ENCODE results near the gene MBP.
"Not testable (repeated sequence)": the region's sequence is repeated elsewhere in the genome, so short reads cannot be mapped to it uniquely, and the experiment has no call there.

MBP gene

GRCh38 chr18:77025123-77025522 lies 107.5 kb downstream of the MBP start:
- no peaks in the 10 kb centered on the region for H3K27me3 ChIP-seq (replicated peaks in 2 of 5; ENCODE audit: control insufficient read depth in 4 of 5, insufficient read depth in 5 of 5, low read length in 4 of 5)
- peaks cover 0 to 4% (median 0%) of the 10 kb centered on the region in 4 experiments for H3K4me1 ChIP-seq (ENCODE audit: control extremely low read depth in 1 of 4, control insufficient read depth in 4 of 4, insufficient read depth in 4 of 4, low read length in 3 of 4)
- peaks cover 4 to 48% (median 20%) of the 10 kb centered on the region in 4 experiments for H3K36me3 ChIP-seq (ENCODE audit: control insufficient read depth in 4 of 4, insufficient read depth in 4 of 4, low read length in 3 of 4)
- ChIA-PET CTCF (interaction anchor here (0.7 kb wide), 1 partner anchor 13 kb away, joined by 3 read pairs; no protein-coding TSS in a partner anchor), POLR2A (no interaction called here)
- no peaks in the 10 kb centered on the region for H3K9me3 ChIP-seq (ENCODE audit: control extremely low read depth in 1 of 5, control insufficient read depth in 4 of 5, insufficient read depth in 2 of 5, low read depth in 1 of 5, low read length in 4 of 5)
- no peak overlapping the region for H3K27ac ChIP-seq (ENCODE audit: insufficient read depth in 1 of 2, low read depth in 1 of 2, low read length in 2 of 2, poor library complexity in 1 of 2, severe bottlenecking in 2 of 2)
- WGBS (ENCODE audit: insufficient coverage), result 98% methylated on average over 15 of the region's 15 CpGs
- no peak overlapping the region for H3K4me3 ChIP-seq (ENCODE audit: control insufficient read depth in 1 of 7, extremely low read depth in 1 of 7, insufficient read depth in 4 of 7, low read depth in 2 of 7, low read length in 6 of 7)
- DNase-seq, result no peak

GRCh38 chr18:77024476-77024875 lies 108.1 kb downstream of the MBP start:
- Histone ChIP-seq H3K27me3 (replicated peaks in 2 of 5; ENCODE audit: control insufficient read depth in 4 of 5, insufficient read depth in 5 of 5, low read length in 4 of 5) (no peaks in the 10 kb centered on the region), H3K27ac (ENCODE audit: insufficient read depth in 1 of 2, low read depth in 1 of 2, low read length in 2 of 2, poor library complexity in 1 of 2, severe bottlenecking in 2 of 2) (no peak overlapping the region), H3K4me1 (ENCODE audit: control extremely low read depth in 1 of 4, control insufficient read depth in 4 of 4, insufficient read depth in 4 of 4, low read length in 3 of 4) (peaks cover 0 to 4% (median 0%) of the 10 kb centered on the region in 4 experiments), H3K9me3 (ENCODE audit: control extremely low read depth in 1 of 5, control insufficient read depth in 4 of 5, insufficient read depth in 2 of 5, low read depth in 1 of 5, low read length in 4 of 5) (no peaks in the 10 kb centered on the region), H3K4me3 (ENCODE audit: control insufficient read depth in 1 of 7, extremely low read depth in 1 of 7, insufficient read depth in 4 of 7, low read depth in 2 of 7, low read length in 6 of 7) (no peak overlapping the region), H3K36me3 (ENCODE audit: control insufficient read depth in 4 of 4, insufficient read depth in 4 of 4, low read length in 3 of 4) (peaks cover 4 to 51% (median 22%) of the 10 kb centered on the region in 4 experiments)
- POLR2A ChIA-PET, result no interaction called here
- WGBS (ENCODE audit: insufficient coverage), result 95% methylated on average over 12 of the region's 14 CpGs
- no peak for DNase-seq
- CTCF ChIA-PET, result interaction anchor here (1.0 kb wide), 1 partner anchor 22 kb away, joined by 3 read pairs; no protein-coding TSS in a partner anchor

GRCh38 chr18:77023102-77023782 lies 109.3 kb downstream of the MBP start:
- ChIA-PET POLR2A (no interaction called here), CTCF (interaction anchor here (1.0 to 2.2 kb wide), 5 partner anchors 13 to 31 kb away, joined by 3 to 11 read pairs (median 3); no protein-coding TSS in a partner anchor)
- H3K9me3 ChIP-seq (ENCODE audit: control extremely low read depth in 1 of 5, control insufficient read depth in 4 of 5, insufficient read depth in 2 of 5, low read depth in 1 of 5, low read length in 4 of 5), result no peaks in the 10 kb centered on the region
- peak in 1 of 3 donors; percentile 21 for DNase-seq
- H3K4me3 ChIP-seq (ENCODE audit: control insufficient read depth in 1 of 7, extremely low read depth in 1 of 7, insufficient read depth in 4 of 7, low read depth in 2 of 7, low read length in 6 of 7), result no peak overlapping the region
- no peaks in the 10 kb centered on the region for H3K27me3 ChIP-seq (replicated peaks in 2 of 5; ENCODE audit: control insufficient read depth in 4 of 5, insufficient read depth in 5 of 5, low read length in 4 of 5)
- no peak overlapping the region for H3K27ac ChIP-seq (ENCODE audit: insufficient read depth in 1 of 2, low read depth in 1 of 2, low read length in 2 of 2, poor library complexity in 1 of 2, severe bottlenecking in 2 of 2)
- WGBS (ENCODE audit: insufficient coverage), result 97% methylated on average over 17 of the region's 19 CpGs
- H3K36me3 ChIP-seq (ENCODE audit: control insufficient read depth in 4 of 4, insufficient read depth in 4 of 4, low read length in 3 of 4), result peaks cover 4 to 54% (median 25%) of the 10 kb centered on the region in 4 experiments
- peaks cover 0 to 4% (median 0%) of the 10 kb centered on the region in 4 experiments for H3K4me1 ChIP-seq (ENCODE audit: control extremely low read depth in 1 of 4, control insufficient read depth in 4 of 4, insufficient read depth in 4 of 4, low read length in 3 of 4)

- peaks cover 7 to 57% (median 25%) of the 10 kb centered on the region in 4 experiments for H3K36me3 ChIP-seq (ENCODE audit: control insufficient read depth in 4 of 4, insufficient read depth in 4 of 4, low read length in 3 of 4)
- CTCF ChIA-PET, result interaction anchor here (1.1 to 2.2 kb wide), 4 partner anchors 12 to 32 kb away, joined by 3 to 11 read pairs (median 4); no protein-coding TSS in a partner anchor
- H3K4me1 ChIP-seq (ENCODE audit: control extremely low read depth in 1 of 4, control insufficient read depth in 4 of 4, insufficient read depth in 4 of 4, low read length in 3 of 4), result peaks cover 0 to 4% (median 0%) of the 10 kb centered on the region in 4 experiments
- POLR2A ChIA-PET, result no interaction called here
- H3K9me3 ChIP-seq (ENCODE audit: control extremely low read depth in 1 of 5, control insufficient read depth in 4 of 5, insufficient read depth in 2 of 5, low read depth in 1 of 5, low read length in 4 of 5), result no peaks in the 10 kb centered on the region
- no peak for DNase-seq
- no peak overlapping the region for H3K27ac ChIP-seq (ENCODE audit: insufficient read depth in 1 of 2, low read depth in 1 of 2, low read length in 2 of 2, poor library complexity in 1 of 2, severe bottlenecking in 2 of 2)
- 100% methylated on average over 1 of the region's 5 CpGs for WGBS (ENCODE audit: insufficient coverage)
- H3K4me3 ChIP-seq (ENCODE audit: control insufficient read depth in 1 of 7, extremely low read depth in 1 of 7, insufficient read depth in 4 of 7, low read depth in 2 of 7, low read length in 6 of 7), result no peak overlapping the region
- H3K27me3 ChIP-seq (replicated peaks in 2 of 5; ENCODE audit: control insufficient read depth in 4 of 5, insufficient read depth in 5 of 5, low read length in 4 of 5), result no peaks in the 10 kb centered on the region
Measured at GRCh38 chr18:77022556-77022955, 110.0 kb downstream of the MBP start.

DNA sequence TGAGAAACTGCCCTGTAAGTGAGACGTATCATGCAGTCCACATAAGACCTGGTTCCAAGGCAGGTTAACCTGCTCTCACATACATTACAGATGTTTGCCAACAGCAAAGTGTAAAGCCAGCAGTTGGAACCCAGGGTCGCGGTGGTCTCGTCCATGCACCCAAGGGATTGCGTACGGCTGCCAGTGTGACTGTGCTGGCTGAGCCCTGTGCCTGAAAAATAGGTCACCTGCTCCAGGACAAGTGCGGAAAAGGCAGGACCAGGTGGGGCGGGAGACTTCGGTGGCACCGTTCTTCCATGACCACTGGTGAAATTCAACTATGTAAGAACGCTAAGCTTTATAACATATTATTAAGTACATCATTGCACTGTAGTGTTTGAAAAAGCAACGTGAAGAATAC lies 110.5 kb downstream of the MBP start:
- CTCF ChIA-PET, result interaction anchor here (1.1 to 2.2 kb wide), 3 partner anchors 12 to 22 kb away, joined by 3 to 11 read pairs (median 3); no protein-coding TSS in a partner anchor
- 98% methylated on average over 7 of the region's 12 CpGs for WGBS (ENCODE audit: insufficient coverage)
- Histone ChIP-seq H3K27me3 (replicated peaks in 2 of 5; ENCODE audit: control insufficient read depth in 4 of 5, insufficient read depth in 5 of 5, low read length in 4 of 5) (no peaks in the 10 kb centered on the region), H3K9me3 (ENCODE audit: control extremely low read depth in 1 of 5, control insufficient read depth in 4 of 5, insufficient read depth in 2 of 5, low read depth in 1 of 5, low read length in 4 of 5) (no peaks in the 10 kb centered on the region), H3K4me1 (ENCODE audit: control extremely low read depth in 1 of 4, control insufficient read depth in 4 of 4, insufficient read depth in 4 of 4, low read length in 3 of 4) (peaks cover 0 to 4% (median 0%) of the 10 kb centered on the region in 4 experiments), H3K36me3 (ENCODE audit: control insufficient read depth in 4 of 4, insufficient read depth in 4 of 4, low read length in 3 of 4) (peaks cover 9 to 61% (median 28%) of the 10 kb centered on the region in 4 experiments), H3K4me3 (ENCODE audit: control insufficient read depth in 1 of 7, extremely low read depth in 1 of 7, insufficient read depth in 4 of 7, low read depth in 2 of 7, low read length in 6 of 7) (no peak overlapping the region), H3K27ac (ENCODE audit: insufficient read depth in 1 of 2, low read depth in 1 of 2, low read length in 2 of 2, poor library complexity in 1 of 2, severe bottlenecking in 2 of 2) (no peak overlapping the region)
- POLR2A ChIA-PET, result no interaction called here
- DNase-seq, result no peak

GRCh38 chr18:77021478-77021877 lies 111.1 kb downstream of the MBP start:
- H3K9me3 ChIP-seq (ENCODE audit: control extremely low read depth in 1 of 5, control insufficient read depth in 4 of 5, insufficient read depth in 2 of 5, low read depth in 1 of 5, low read length in 4 of 5); H3K4me1 ChIP-seq (ENCODE audit: control extremely low read depth in 1 of 4, control insufficient read depth in 4 of 4, insufficient read depth in 4 of 4, low read length in 3 of 4); H3K27ac ChIP-seq (ENCODE audit: insufficient read depth in 1 of 2, low read depth in 1 of 2, low read length in 2 of 2, poor library complexity in 1 of 2, severe bottlenecking in 2 of 2); H3K27me3 ChIP-seq (replicated peaks in 2 of 5; ENCODE audit: control insufficient read depth in 4 of 5, insufficient read depth in 5 of 5, low read length in 4 of 5); H3K4me3 ChIP-seq (ENCODE audit: control insufficient read depth in 1 of 7, extremely low read depth in 1 of 7, insufficient read depth in 4 of 7, low read depth in 2 of 7, low read length in 6 of 7); DNase-seq: not testable (repeated sequence)
- ChIA-PET CTCF (interaction anchor here (1.0 to 2.2 kb wide), 3 partner anchors 15 to 182 kb away, joined by 3 to 11 read pairs (median 3); no protein-coding TSS in a partner anchor), POLR2A (interaction anchor here (0.7 kb wide), 1 partner anchor 16 kb away, joined by 7 read pairs; no protein-coding TSS in a partner anchor)
- peaks cover 9 to 68% (median 34%) of the 10 kb centered on the region in 4 experiments for H3K36me3 ChIP-seq (ENCODE audit: control insufficient read depth in 4 of 4, insufficient read depth in 4 of 4, low read length in 3 of 4)
- 98% methylated on average over 12 of the region's 14 CpGs for WGBS (ENCODE audit: insufficient coverage)

- Histone ChIP-seq H3K4me1 (ENCODE audit: control extremely low read depth in 1 of 4, control insufficient read depth in 4 of 4, insufficient read depth in 4 of 4, low read length in 3 of 4) (peaks cover 0 to 4% (median 0%) of the 10 kb centered on the region in 4 experiments), H3K27me3 (replicated peaks in 2 of 5; ENCODE audit: control insufficient read depth in 4 of 5, insufficient read depth in 5 of 5, low read length in 4 of 5) (no peaks in the 10 kb centered on the region), H3K36me3 (ENCODE audit: control insufficient read depth in 4 of 4, insufficient read depth in 4 of 4, low read length in 3 of 4) (peaks cover 9 to 70% (median 38%) of the 10 kb centered on the region in 4 experiments), H3K4me3 (ENCODE audit: control insufficient read depth in 1 of 7, extremely low read depth in 1 of 7, insufficient read depth in 4 of 7, low read depth in 2 of 7, low read length in 6 of 7) (no peak overlapping the region), H3K9me3 (ENCODE audit: control extremely low read depth in 1 of 5, control insufficient read depth in 4 of 5, insufficient read depth in 2 of 5, low read depth in 1 of 5, low read length in 4 of 5) (no peaks in the 10 kb centered on the region), H3K27ac (ENCODE audit: insufficient read depth in 1 of 2, low read depth in 1 of 2, low read length in 2 of 2, poor library complexity in 1 of 2, severe bottlenecking in 2 of 2) (no peak overlapping the region)
- ChIA-PET CTCF (interaction anchor here (1.0 to 2.2 kb wide), 3 partner anchors 16 to 182 kb away, joined by 3 to 11 read pairs (median 3); no protein-coding TSS in a partner anchor), POLR2A (interaction anchor here (0.7 kb wide), 1 partner anchor 16 kb away, joined by 7 read pairs; no protein-coding TSS in a partner anchor)
- DNase-seq, result no peak
- 100% methylated on average over 6 of the region's 9 CpGs for WGBS (ENCODE audit: insufficient coverage)
Measured at GRCh38 chr18:77021075-77021474, 111.5 kb downstream of the MBP start.
